Measurements from ENCODE around the gene AGAP2.
A peak's percentile ranks its signal among the peaks of the same experiment; 100 is the strongest.

The AGAP2 gene

DNA sequence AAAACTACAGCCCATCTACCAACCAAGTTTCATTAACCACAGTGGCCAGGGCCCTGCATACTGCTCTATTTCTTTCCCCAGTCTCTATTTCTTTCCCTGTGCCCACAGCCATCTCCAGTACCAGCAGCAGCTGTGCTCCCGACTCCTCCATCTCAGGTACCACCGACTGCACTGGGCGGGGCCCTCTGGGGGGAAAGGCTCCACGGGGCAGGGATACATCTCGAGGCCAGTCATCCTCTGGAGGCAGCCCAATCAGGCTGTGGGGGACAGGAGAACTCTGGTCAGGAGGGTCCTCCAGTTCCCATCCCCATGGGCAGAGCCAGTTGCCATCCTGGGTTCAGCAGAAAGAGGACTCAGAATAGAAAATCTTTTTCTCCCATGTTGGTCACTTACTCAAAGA is 10.5 kb upstream of the AGAP2 start:
- TF ChIP-seq, protein P1, sequence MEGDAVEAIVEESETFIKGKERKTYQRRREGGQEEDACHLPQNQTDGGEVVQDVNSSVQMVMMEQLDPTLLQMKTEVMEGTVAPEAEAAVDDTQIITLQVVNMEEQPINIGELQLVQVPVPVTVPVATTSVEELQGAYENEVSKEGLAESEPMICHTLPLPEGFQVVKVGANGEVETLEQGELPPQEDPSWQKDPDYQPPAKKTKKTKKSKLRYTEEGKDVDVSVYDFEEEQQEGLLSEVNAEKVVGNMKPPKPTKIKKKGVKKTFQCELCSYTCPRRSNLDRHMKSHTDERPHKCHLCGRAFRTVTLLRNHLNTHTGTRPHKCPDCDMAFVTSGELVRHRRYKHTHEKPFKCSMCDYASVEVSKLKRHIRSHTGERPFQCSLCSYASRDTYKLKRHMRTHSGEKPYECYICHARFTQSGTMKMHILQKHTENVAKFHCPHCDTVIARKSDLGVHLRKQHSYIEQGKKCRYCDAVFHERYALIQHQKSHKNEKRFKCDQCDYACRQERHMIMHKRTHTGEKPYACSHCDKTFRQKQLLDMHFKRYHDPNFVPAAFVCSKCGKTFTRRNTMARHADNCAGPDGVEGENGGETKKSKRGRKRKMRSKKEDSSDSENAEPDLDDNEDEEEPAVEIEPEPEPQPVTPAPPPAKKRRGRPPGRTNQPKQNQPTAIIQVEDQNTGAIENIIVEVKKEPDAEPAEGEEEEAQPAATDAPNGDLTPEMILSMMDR (conservative IDR thresholded peaks at IDR 0.05; ENCODE audit: low read length): no peak
- no peak for TF ChIP-seq EZH2phosphoT487 (IDR thresholded peaks at IDR 0.05; ENCODE audit: borderline replicate concordance)
- H3K4me1 ChIP-seq (ENCODE audit: insufficient read depth, low read length, poor library complexity, severe bottlenecking): peaks cover 31% of the 10 kb centered on the region

DNA sequence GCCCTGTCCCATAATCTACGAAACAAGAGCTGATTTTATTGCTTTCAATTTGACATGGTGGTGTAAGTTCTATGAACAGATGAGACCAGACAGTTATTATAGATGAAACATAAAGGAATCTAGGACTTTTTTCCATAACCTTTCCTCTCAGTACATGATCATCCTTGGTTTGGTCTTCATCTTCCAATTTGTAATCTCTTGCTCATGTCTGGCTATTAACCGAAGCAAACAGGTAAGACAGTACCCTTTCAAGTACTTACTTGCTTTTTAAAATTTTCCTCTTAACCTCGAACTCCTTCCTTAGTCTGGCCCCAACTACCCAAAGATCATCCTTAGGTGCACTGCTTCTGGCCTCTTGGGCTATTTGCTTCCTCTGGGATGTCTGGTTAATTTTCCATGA is 7.5 kb upstream of the AGAP2 start:
- H3K36me3 ChIP-seq (ENCODE audit: insufficient read depth, low read length): peaks cover 27% of the 10 kb centered on the region
- TF ChIP-seq EZH2phosphoT487 (IDR thresholded peaks at IDR 0.05; ENCODE audit: borderline replicate concordance): no peak
- TF ChIP-seq, protein P1 (conservative IDR thresholded peaks at IDR 0.05; ENCODE audit: low read length): no peak
- H3F3A ChIP-seq (ENCODE audit: low read depth): no peaks in the 10 kb centered on the region; the same call in 1 of the 2 replicates
- no peaks in the 10 kb centered on the region for H3K27me3 ChIP-seq (ENCODE audit: insufficient read depth, low read length, poor library complexity, severe bottlenecking)
- H3K9me2 ChIP-seq (replicated peaks; ENCODE audit: low read depth, low read length): no peaks in the 10 kb centered on the region
- H3K9ac ChIP-seq (ENCODE audit: low read depth, low read length, poor library complexity, severe bottlenecking): no peak overlapping the region
- H3K79me2 ChIP-seq (ENCODE audit: insufficient read depth, low read length): peaks cover 37% of the 10 kb centered on the region
- H3K4me2 ChIP-seq (ENCODE audit: low read depth, low read length, poor library complexity, severe bottlenecking): peak overlapping the region; percentile 72
- H3K9me3 ChIP-seq (ENCODE audit: insufficient read depth, low read depth, low read length): no peaks in the 10 kb centered on the region
- peaks cover 17% of the 10 kb centered on the region for H4K20me1 ChIP-seq (ENCODE audit: insufficient read depth, low read length, poor library complexity, severe bottlenecking)
- no peak overlapping the region for H3K4me3 ChIP-seq (ENCODE audit: low read length, poor library complexity, severe bottlenecking)
- peaks cover 20% of the 10 kb centered on the region for H3K4me1 ChIP-seq (ENCODE audit: insufficient read depth, low read length, poor library complexity, severe bottlenecking)
- no peak overlapping the region for H2AFZ ChIP-seq (ENCODE audit: low read length)

More for the DNA sequence above, 10.5 kb upstream of the AGAP2 start:
- peaks cover 25% of the 10 kb centered on the region for H4K20me1 ChIP-seq (ENCODE audit: insufficient read depth, low read length, poor library complexity, severe bottlenecking)
- H3K9me2 ChIP-seq (replicated peaks; ENCODE audit: low read depth, low read length): no peaks in the 10 kb centered on the region
- no peak overlapping the region for H2AFZ ChIP-seq (ENCODE audit: low read length)
- H3K9me3 ChIP-seq (ENCODE audit: insufficient read depth, low read depth, low read length): no peaks in the 10 kb centered on the region
- peaks cover 27% of the 10 kb centered on the region for H3K36me3 ChIP-seq (ENCODE audit: insufficient read depth, low read length)
- peaks cover 40% of the 10 kb centered on the region for H3K79me2 ChIP-seq (ENCODE audit: insufficient read depth, low read length)
- H3K4me2 ChIP-seq (ENCODE audit: low read depth, low read length, poor library complexity, severe bottlenecking): no peak overlapping the region
- peaks cover 5% of the 10 kb centered on the region for H3F3A ChIP-seq (ENCODE audit: low read depth)
- H3K27me3 ChIP-seq (ENCODE audit: insufficient read depth, low read length, poor library complexity, severe bottlenecking): no peaks in the 10 kb centered on the region
- no peak overlapping the region for H3K9ac ChIP-seq (ENCODE audit: low read depth, low read length, poor library complexity, severe bottlenecking)
- H3K4me3 ChIP-seq (ENCODE audit: low read length, poor library complexity, severe bottlenecking): no peak overlapping the region

DNA sequence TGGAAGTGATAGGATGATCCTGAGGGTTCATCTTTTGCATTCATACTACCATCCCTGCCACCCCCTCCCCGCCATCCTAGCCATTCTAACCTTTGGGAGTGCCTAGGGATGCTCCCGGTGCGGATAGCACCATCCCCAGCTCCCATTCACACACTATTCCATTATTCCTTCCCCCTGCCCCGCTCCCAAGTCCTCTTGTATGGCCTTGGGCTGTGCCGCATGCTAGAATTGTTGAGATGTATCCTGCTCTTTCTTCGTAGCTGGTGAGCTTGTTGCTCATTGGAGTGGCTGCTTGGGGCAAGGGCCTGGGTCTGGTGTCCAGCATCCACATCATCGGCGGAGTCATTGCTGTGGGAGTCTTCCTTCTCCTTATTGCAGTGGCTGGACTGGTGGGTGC is 6.9 kb upstream of the AGAP2 start:
- no peak overlapping the region for H2AFZ ChIP-seq (ENCODE audit: low read length)
- H3F3A ChIP-seq (ENCODE audit: low read depth): no peaks in the 10 kb centered on the region; the same call in 1 of the 2 replicates
- TF ChIP-seq, protein P1 (conservative IDR thresholded peaks at IDR 0.05; ENCODE audit: low read length): no peak
- no peak for TF ChIP-seq EZH2phosphoT487 (IDR thresholded peaks at IDR 0.05; ENCODE audit: borderline replicate concordance)
- peak overlapping the region; percentile 72 for H3K4me2 ChIP-seq (ENCODE audit: low read depth, low read length, poor library complexity, severe bottlenecking)
- peaks cover 37% of the 10 kb centered on the region for H3K79me2 ChIP-seq (ENCODE audit: insufficient read depth, low read length)
- H3K27me3 ChIP-seq (ENCODE audit: insufficient read depth, low read length, poor library complexity, severe bottlenecking): no peaks in the 10 kb centered on the region
- peaks cover 19% of the 10 kb centered on the region for H3K4me1 ChIP-seq (ENCODE audit: insufficient read depth, low read length, poor library complexity, severe bottlenecking)
- H3K9me3 ChIP-seq (ENCODE audit: insufficient read depth, low read depth, low read length): no peaks in the 10 kb centered on the region
- H3K4me3 ChIP-seq (ENCODE audit: low read length, poor library complexity, severe bottlenecking): peak overlapping the region; percentile 77
- no peaks in the 10 kb centered on the region for H3K9me2 ChIP-seq (replicated peaks; ENCODE audit: low read depth, low read length)
- H3K36me3 ChIP-seq (ENCODE audit: insufficient read depth, low read length): peaks cover 27% of the 10 kb centered on the region
- peak overlapping the region; percentile 69 for H3K9ac ChIP-seq (ENCODE audit: low read depth, low read length, poor library complexity, severe bottlenecking)
- H4K20me1 ChIP-seq (ENCODE audit: insufficient read depth, low read length, poor library complexity, severe bottlenecking): peaks cover 17% of the 10 kb centered on the region

All from Loucy (cell line).